Tibial artery (tissue), 4 donors: Measurements from ENCODE around the gene IPO13.

Experiments
- DNase-seq, 2 donors: peaks; one replicate each; pipeline ENCODE4 v3.0.0-alpha.2; 2019
- H3K27ac ChIP-seq, 2 donors: fragments of 200-600 bp; sonication (generic) in 1 of 2; 1 replicate in 1 of 2; 2 replicates in 1 of 2; pipeline ENCODE4 v1.5.1; 2018 to 2019; ENCODE audit warnings: mild to moderate bottlenecking in 1 of 2
- H3K27me3 ChIP-seq, 2 donors: fragments of 200-600 bp; sonication (generic) in 1 of 2; one replicate each; pipeline versions ENCODE4 v1.5.1 to v1.6.0; 2016 to 2019
- H3K36me3 ChIP-seq, 3 donors: fragments of 200-600 bp; sonication (generic) in 2 of 3; one replicate each; pipeline ENCODE4 v1.5.1; 2016 to 2019; ENCODE audit warnings: mild to moderate bottlenecking in 2 of 3
- H3K4me1 ChIP-seq, 4 donors: fragments of 200-600 bp; sonication (generic) in 2 of 4; 1 replicate in 3 of 4; 2 replicates in 1 of 4; pipeline ENCODE4 v1.5.1; 2016 to 2019
- H3K4me3 ChIP-seq, 2 donors: fragments of 200-600 bp; sonication (generic) in 1 of 2; 1 replicate in 1 of 2; 2 replicates in 1 of 2; pipeline ENCODE4 v1.5.1; 2018 to 2019; ENCODE audit warnings: mild to moderate bottlenecking in 2 of 2
- H3K9me3 ChIP-seq, 3 donors: fragments of 200-600 bp; sonication (generic) in 1 of 3; one replicate each; pipeline ENCODE4 v1.5.1; 2016 to 2019
- intact Hi-C: fragments of 100-400 bp; cut with DNase I; formaldehyde crosslinking; loops from one replicate; pipeline ENCODE4 v1.15.0; 2023; ENCODE audit warnings: low total_unique reads
- TF ChIP-seq, protein P1 (sequence below), 2 experiments: fragments of 200-600 bp in 1 of 2; fragments of 450-650 bp in 1 of 2; IDR thresholded peaks; one replicate each; pipeline ENCODE4 v1.5.1; 2017 to 2019; ENCODE audit warnings: antibody characterized with exemption in 2 of 2, mild to moderate bottlenecking in 1 of 2, moderate library complexity in 1 of 2

IPO13 gene

DNA sequence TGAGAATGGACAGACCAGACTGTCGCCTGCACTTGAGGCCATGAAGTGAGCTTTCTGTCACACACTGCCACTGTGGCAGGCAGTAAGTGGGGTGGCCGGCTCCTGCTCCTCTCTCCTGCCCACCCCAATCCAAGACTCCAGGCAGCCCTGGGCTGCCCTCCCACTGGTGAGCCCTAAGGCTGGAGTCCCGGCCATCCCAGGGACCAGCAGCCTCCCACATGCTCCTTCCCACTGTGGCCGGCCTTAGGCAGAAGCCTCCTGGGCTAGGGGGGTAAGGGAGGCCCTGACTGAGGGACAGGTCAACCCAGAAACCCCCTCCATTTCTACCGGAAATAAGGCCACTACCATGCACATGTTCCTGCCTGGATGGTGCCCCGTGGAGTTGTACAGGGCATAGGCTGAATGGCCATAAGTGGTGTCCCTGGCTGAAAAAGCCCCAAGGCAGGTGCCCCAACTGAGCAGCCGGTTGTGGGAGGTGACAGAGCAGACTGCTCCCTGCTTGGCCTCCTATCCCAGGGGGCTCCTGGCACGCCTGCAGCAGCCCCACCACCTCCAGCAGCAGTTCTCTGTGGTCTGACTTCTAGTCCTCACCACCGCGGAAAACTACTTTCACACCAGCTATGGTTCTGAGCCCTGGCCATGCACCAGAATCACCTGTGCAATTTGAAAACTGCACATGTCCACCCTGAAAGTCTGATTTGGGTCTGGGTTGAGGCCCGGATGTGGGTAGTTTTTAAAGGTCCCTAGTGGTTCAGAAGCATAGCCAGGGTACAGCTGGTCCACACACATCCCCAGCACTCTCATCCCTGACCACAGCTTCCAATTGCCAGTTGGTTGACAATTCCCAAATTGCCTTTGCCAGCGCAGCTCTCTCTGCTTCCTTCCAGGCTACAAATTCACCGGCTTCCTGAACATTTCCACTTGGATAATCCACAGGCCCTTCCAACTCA, 14.8 kb upstream of the IPO13 start:
- TF ChIP-seq, protein P1, sequence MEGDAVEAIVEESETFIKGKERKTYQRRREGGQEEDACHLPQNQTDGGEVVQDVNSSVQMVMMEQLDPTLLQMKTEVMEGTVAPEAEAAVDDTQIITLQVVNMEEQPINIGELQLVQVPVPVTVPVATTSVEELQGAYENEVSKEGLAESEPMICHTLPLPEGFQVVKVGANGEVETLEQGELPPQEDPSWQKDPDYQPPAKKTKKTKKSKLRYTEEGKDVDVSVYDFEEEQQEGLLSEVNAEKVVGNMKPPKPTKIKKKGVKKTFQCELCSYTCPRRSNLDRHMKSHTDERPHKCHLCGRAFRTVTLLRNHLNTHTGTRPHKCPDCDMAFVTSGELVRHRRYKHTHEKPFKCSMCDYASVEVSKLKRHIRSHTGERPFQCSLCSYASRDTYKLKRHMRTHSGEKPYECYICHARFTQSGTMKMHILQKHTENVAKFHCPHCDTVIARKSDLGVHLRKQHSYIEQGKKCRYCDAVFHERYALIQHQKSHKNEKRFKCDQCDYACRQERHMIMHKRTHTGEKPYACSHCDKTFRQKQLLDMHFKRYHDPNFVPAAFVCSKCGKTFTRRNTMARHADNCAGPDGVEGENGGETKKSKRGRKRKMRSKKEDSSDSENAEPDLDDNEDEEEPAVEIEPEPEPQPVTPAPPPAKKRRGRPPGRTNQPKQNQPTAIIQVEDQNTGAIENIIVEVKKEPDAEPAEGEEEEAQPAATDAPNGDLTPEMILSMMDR (IDR thresholded peaks at IDR 0.05) = no peak
- peaks cover 0 to 13% of the 10 kb centered on the region in 2 donors for H3K27me3 ChIP-seq
- no peak overlapping the region for H3K27ac ChIP-seq
- DNase-seq = no peak
- H3K36me3 ChIP-seq = peaks cover 0 to 18% (median 9%) of the 10 kb centered on the region in 3 donors
- no peak overlapping the region for H3K4me3 ChIP-seq
- no peaks in the 10 kb centered on the region for H3K9me3 ChIP-seq
- intact Hi-C loops = no loop called here
- H3K4me1 ChIP-seq = peaks cover 0 to 41% (median 27%) of the 10 kb centered on the region in 4 donors

DNA sequence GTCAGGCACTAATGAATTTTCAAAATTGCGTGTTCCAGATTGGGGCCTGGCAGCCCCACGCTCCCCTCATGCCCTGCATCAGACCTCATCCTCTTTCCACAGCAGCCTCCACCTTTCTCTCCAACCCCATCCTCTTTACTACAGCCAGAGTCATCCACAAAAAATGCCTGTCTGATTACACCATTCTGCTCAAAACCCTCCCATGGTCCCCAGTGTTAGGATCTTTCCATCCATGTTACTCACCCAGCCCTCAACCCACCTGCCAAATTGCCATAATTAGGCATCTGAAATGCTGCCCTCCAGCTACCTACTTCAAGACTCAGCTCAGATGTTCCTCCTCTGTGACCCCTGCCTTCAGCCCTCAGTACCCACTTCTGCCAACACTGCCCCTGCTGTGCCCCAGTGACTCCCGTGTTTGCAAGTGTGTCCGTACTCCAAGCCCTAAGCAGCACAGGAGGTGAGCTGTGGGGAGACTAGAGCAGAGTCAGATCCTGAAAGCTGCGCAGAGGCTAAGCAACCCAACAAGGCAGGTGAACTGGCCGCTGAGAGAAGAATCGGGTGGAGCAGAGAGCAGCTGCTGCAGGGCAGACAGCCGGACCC, 13.9 kb upstream of the IPO13 start:
- Histone ChIP-seq H3K4me1 (peaks cover 0 to 41% (median 27%) of the 10 kb centered on the region in 4 donors), H3K9me3 (no peaks in the 10 kb centered on the region), H3K27ac (no peak overlapping the region), H3K4me3 (peak overlapping the region; percentile 44 to 51), H3K36me3 (peaks cover 0 to 18% (median 9%) of the 10 kb centered on the region in 3 donors), H3K27me3 (peaks cover 0 to 13% of the 10 kb centered on the region in 2 donors)
- DNase-seq = no peak
- TF ChIP-seq, protein P1 (IDR thresholded peaks at IDR 0.05) = no peak
- intact Hi-C loops = no loop called here

DNA sequence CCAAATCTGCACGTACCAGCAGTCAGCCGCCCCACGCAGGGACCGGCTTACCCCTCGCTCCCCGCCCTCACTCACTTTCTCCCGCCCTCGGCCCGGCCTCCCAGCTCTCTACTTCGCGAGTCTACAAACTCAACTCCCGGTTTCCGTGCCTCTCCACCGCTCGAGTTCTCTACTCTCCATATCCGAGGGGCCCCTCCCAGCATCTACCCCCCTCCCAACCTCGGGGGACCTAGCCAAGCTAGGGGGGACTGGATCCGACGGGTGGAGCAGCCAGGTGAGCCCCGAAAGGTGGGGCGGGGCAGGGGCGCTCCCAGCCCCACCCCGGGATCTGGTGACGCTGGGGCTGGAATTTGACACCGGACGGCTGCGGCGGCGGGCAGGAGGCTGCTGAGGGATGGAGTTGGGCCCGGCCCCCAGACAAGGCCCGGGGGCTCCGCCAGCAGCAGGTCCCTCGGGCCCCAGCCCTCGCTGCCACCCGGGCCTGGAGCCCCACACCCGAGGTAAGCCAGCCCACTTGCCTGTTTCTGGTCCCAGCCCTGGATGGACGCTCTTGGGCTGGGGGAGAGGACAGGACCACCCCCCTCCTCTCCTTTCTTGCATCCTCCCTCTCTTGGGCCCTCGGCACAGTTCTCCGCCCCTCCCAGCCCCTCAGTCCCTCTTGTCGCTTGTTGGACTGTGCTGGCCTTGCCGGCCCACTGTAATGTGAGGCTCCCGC, 13.2 kb upstream of the IPO13 start, which contains the start of gene ARTN:
ARTN (plus strand) TSS at position 416 of the 715 bp plus-strand sequence. CDS start 1,856 bp downstream, outside the sequence.
- Histone ChIP-seq H3K27ac (peak within 1 kb of the TSS in 1 of 2 donors; percentile 14), H3K4me3 (peak within 1 kb of the TSS; percentile 44 to 51), H3K27me3 (peaks cover 0 to 13% of the 10 kb centered on the region in 2 donors), H3K36me3 (peaks cover 0 to 18% (median 9%) of the 10 kb centered on the region in 3 donors), H3K4me1 (peaks cover 0 to 41% (median 27%) of the 10 kb centered on the region in 4 donors), H3K9me3 (no peaks in the 10 kb centered on the region)
- no peak for DNase-seq
- TF ChIP-seq, protein P1 (IDR thresholded peaks at IDR 0.05) = no peak
- intact Hi-C loops = loop anchor here (2.0 kb wide), 1 partner anchor 171 kb away; no protein-coding TSS in a partner anchor

DNA sequence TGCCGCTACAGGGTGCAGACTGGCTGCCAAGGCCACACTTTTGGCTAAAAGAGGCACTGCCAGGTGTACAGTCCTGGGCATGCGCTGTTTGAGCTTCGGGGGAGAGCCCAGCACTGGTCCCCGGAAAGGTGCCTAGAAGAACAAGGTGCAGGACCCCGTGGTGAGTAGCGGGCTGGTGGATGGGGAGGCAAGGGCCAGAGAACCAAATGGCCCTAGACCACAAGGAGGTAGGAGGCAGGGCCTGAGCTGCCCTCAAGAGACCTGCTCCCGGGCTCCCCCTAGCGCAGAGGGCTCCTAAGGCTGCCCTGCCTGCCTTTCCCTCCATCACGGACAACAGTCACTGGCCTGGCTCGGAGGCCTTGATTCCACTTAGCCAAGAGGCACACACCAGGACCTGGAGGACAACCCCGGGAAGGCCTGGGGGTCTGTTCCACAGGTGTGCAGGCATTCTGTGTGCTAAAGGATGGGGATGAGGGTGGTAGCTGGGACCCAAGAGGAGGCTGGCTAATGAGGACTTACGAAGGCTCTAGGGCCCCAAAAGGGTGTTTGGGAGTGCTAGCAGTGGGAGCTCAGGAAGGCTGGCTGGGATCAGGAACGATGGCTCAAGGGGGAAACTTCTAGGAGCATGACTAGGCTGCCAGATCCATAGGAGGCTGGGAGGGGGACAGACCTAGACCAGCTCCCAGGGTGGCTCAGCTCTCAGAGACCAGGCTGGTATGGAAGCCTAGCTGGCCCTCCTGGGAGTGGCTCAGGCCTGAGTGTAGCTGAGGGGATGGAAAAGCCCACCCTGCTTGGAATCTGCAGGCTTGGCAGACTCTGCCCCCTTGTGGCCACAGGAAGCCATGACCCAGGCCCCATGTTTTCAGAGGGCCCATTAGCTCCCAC, 12.4 kb upstream of the IPO13 start:
- Histone ChIP-seq H3K4me1 (peaks cover 0 to 41% (median 27%) of the 10 kb centered on the region in 4 donors), H3K27ac (peak overlapping the region in 1 of 2 donors; percentile 14), H3K9me3 (no peaks in the 10 kb centered on the region), H3K4me3 (peak overlapping the region; percentile 44 to 51), H3K27me3 (peaks cover 0 to 13% of the 10 kb centered on the region in 2 donors), H3K36me3 (peaks cover 0 to 18% (median 9%) of the 10 kb centered on the region in 3 donors)
- TF ChIP-seq, protein P1 (IDR thresholded peaks at IDR 0.05) = peak; percentile 84 to 87
- intact Hi-C loops = loop anchor here (2.0 kb wide), 1 partner anchor 172 kb away; no protein-coding TSS in a partner anchor
- DNase-seq = no peak
